Lung (tissue), 12 donors: Measurements from ENCODE around the gene RTN4IP1. TPM values are rescaled to one million over a fixed set of nuclear protein-coding genes. Genes with fewer than 3 reads are reported as not detected.
A peak's percentile ranks its signal among the peaks of the same experiment; 100 is the strongest.

Source experiments
- ATAC-seq: fragments of 200-7000 bp; cut with Tn5 transposase; one replicate; pipeline ENCODE4 v1.9.1; 2020; ENCODE audit warnings: moderate number of reproducible peaks; ENCODE audit not compliant: insufficient read depth, low FRiP score
- DNase-seq, 3 donors: peaks; one replicate each; pipeline ENCODE4 v3.0.0-alpha.2; 2013 to 2017
- H3K27ac ChIP-seq, 2 donors: one replicate each; pipeline ENCODE4 v1.5.1; 2013; ENCODE audit warnings: mild to moderate bottlenecking in 2 of 2, moderate library complexity in 2 of 2, control low read depth in 1 of 2, inconsistent platforms in 1 of 2, low read depth in 1 of 2, low read length in 1 of 2
- H3K27me3 ChIP-seq, 3 donors: one replicate each; pipeline ENCODE4 v1.5.1; 2013; ENCODE audit warnings: low read length in 2 of 3; ENCODE audit not compliant: control insufficient read depth in 3 of 3, insufficient read depth in 3 of 3
- H3K36me3 ChIP-seq, 4 donors: one replicate each; pipeline ENCODE4 v1.5.1; 2013; ENCODE audit warnings: low read length in 4 of 4, mild to moderate bottlenecking in 1 of 4, moderate library complexity in 1 of 4; ENCODE audit not compliant: control insufficient read depth in 4 of 4, insufficient read depth in 4 of 4
- H3K4me1 ChIP-seq, 5 donors: one replicate each; pipeline ENCODE4 v1.5.1; 2013; ENCODE audit warnings: low read length in 5 of 5, mild to moderate bottlenecking in 2 of 5, moderate library complexity in 1 of 5; ENCODE audit not compliant: control insufficient read depth in 5 of 5, insufficient read depth in 5 of 5
- H3K4me3 ChIP-seq: one replicate; pipeline ENCODE4 v1.5.1; 2013; ENCODE audit warnings: mild to moderate bottlenecking, control low read depth, moderate library complexity
- H3K9ac ChIP-seq, 2 donors: one replicate each; pipeline ENCODE4 v1.5.1; 2013; ENCODE audit warnings: low read length in 2 of 2, control low read depth in 1 of 2; ENCODE audit not compliant: insufficient read depth in 1 of 2
- H3K9me3 ChIP-seq, 4 donors: one replicate each; pipeline ENCODE4 v1.5.1; 2013; ENCODE audit warnings: low read length in 3 of 4, mild to moderate bottlenecking in 1 of 4, moderate library complexity in 1 of 4; ENCODE audit not compliant: control insufficient read depth in 4 of 4, insufficient read depth in 3 of 4
- WGBS, 2 donors: extraction: QIAGEN DNeasy Blood & Tissue Kit; methylation state at CpG; one replicate each; pipeline ENCODE4 v1.1.7; 2013; 5-methylcytosine and 5-hydroxymethylcytosine counted together
- polyA plus RNA-seq, 2 donors: library from polyadenylated mRNA; stranded (reverse); fragments of 200-250 nt; gene quantifications; one replicate each; pipeline ENCODE4 v1.2.1, GENCODE V29; 2013
- total RNA-seq, 2 donors: library from RNA; depleted of rRNA in 1 of 2; stranded (reverse); fragments of >200 nt in 1 of 2; gene quantifications; one replicate each; pipeline ENCODE4 v1.2.1, GENCODE V29; 2014 to 2021
- TF ChIP-seq, protein P1 (sequence below): IDR thresholded peaks from 2 replicates; pipeline ENCODE4 v1.5.1; 2012; ENCODE audit warnings: mild to moderate bottlenecking; ENCODE audit errors: control extremely low read depth, extremely low read depth
- donor health status: control.
- donor health status: control.
- donor health status: Bipolar disorder and iron deficiency.
- donor health status: healthy.
- donor health status: DM: yes; HTN: yes; CAD: no.

RTN4IP1 gene
- total and polyA plus RNA-seq, 4 donors, result 2.8 to 5.6 (median 4.6) TPM

DNA sequence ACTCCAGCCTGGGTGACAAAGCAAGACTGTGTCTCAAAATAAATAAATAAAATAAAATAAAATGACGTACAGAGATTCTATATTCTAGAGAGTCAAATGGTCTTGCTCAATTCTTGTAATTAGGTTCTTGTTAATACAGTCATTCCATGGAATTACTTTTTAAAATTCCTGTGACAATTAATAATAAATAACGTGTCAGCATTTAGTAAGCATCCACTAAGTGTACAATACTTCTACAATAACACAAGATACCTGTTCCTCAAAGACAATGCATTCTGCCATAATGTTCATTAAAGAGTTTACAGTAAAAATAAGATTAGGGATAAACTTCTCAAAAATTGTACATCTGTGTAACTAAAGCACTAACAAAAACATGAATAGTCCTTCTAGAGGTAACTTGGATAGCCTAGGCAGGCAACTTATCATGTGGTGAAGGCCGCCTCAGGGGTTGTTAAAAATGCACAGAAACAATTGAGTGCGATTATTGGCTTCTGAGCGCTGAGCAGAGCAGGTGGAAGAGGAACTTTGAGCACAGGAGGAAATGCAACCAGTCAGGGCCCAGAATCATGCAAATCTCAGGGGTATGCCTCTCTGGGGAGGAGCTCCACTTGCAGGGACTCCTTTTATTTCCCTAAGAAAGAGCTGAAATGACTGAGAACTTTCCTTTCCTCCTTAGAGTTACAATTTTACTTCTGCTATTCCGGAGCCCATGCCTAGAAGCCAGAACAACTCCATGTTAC, 37.2 kb upstream of the RTN4IP1 start:
- TF ChIP-seq, protein P1, sequence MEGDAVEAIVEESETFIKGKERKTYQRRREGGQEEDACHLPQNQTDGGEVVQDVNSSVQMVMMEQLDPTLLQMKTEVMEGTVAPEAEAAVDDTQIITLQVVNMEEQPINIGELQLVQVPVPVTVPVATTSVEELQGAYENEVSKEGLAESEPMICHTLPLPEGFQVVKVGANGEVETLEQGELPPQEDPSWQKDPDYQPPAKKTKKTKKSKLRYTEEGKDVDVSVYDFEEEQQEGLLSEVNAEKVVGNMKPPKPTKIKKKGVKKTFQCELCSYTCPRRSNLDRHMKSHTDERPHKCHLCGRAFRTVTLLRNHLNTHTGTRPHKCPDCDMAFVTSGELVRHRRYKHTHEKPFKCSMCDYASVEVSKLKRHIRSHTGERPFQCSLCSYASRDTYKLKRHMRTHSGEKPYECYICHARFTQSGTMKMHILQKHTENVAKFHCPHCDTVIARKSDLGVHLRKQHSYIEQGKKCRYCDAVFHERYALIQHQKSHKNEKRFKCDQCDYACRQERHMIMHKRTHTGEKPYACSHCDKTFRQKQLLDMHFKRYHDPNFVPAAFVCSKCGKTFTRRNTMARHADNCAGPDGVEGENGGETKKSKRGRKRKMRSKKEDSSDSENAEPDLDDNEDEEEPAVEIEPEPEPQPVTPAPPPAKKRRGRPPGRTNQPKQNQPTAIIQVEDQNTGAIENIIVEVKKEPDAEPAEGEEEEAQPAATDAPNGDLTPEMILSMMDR, result no peak
- DNase-seq (no peak), ATAC-seq (no peak)
- 73 to 83% methylated on average over 6 of the region's 6 CpGs for WGBS, 2 donors
- Histone ChIP-seq H3K9ac (no peak overlapping the region), H3K4me1 (no peaks in the 10 kb centered on the region), H3K4me3 (no peak overlapping the region), H3K27me3 (no peaks in the 10 kb centered on the region), H3K36me3 (peaks cover 1 to 22% (median 8%) of the 10 kb centered on the region in 4 donors), H3K9me3 (no peaks in the 10 kb centered on the region), H3K27ac (no peak overlapping the region)

GRCh38 chr6:106662458-106662857, 33.2 kb upstream of the RTN4IP1 start:
- Histone ChIP-seq H3K9me3 (peaks cover 0 to 6% (median 3%) of the 10 kb centered on the region in 4 donors), H3K9ac (no peak overlapping the region), H3K27me3 (no peaks in the 10 kb centered on the region), H3K27ac (no peak overlapping the region), H3K4me1 (no peaks in the 10 kb centered on the region), H3K4me3 (no peak overlapping the region), H3K36me3 (peaks cover 12 to 32% (median 26%) of the 10 kb centered on the region in 4 donors)
- 91 to 96% methylated on average over 2 of the region's 2 CpGs for WGBS, 2 donors
- ATAC-seq, result no peak
- DNase-seq, result peak in 2 of 3 donors; percentile 11 to 20
- TF ChIP-seq, protein P1, result no peak

GRCh38 chr6:106659859-106660258, 30.6 kb upstream of the RTN4IP1 start:
- H3K4me1 ChIP-seq, result no peaks in the 10 kb centered on the region
- no peaks in the 10 kb centered on the region for H3K27me3 ChIP-seq
- no peak overlapping the region for H3K9ac ChIP-seq
- H3K27ac ChIP-seq, result no peak overlapping the region
- 93 to 95% methylated on average over 2 of the region's 2 CpGs for WGBS, 2 donors
- TF ChIP-seq, protein P1, result no peak
- DNase-seq (no peak), ATAC-seq (no peak)
- H3K9me3 ChIP-seq, result peaks cover 0 to 6% (median 3%) of the 10 kb centered on the region in 4 donors
- peaks cover 19 to 38% (median 32%) of the 10 kb centered on the region in 4 donors for H3K36me3 ChIP-seq
- H3K4me3 ChIP-seq, result no peak overlapping the region
